Thymus (tissue), 11 donors: ENCODE measurements around the gene TMEM108. TPM values are rescaled to one million over a fixed set of nuclear protein-coding genes. Genes with fewer than 3 reads are reported as not detected.

Experiments used
- DNase-seq, 9 donors: peaks; one replicate each; pipeline ENCODE4 v3.0.0-alpha.2; 2013; ENCODE audit warnings: low spot score in 9 of 9, low read depth in 6 of 9, missing footprints in 1 of 9
- H3K27ac ChIP-seq, 2 donors: one replicate each; pipeline ENCODE4 v1.5.1; 2013; ENCODE audit warnings: control low read depth in 1 of 2, low read depth in 1 of 2, low read length in 1 of 2, mild to moderate bottlenecking in 1 of 2, moderate library complexity in 1 of 2
- H3K27me3 ChIP-seq, 2 donors: one replicate each; pipeline ENCODE4 v1.5.1; 2013; ENCODE audit warnings: low read length in 1 of 2; ENCODE audit not compliant: control insufficient read depth in 2 of 2, insufficient read depth in 1 of 2
- H3K36me3 ChIP-seq, 2 donors: one replicate each; pipeline ENCODE4 v1.5.1; 2013; ENCODE audit warnings: low read length in 1 of 2, mild to moderate bottlenecking in 1 of 2, moderate library complexity in 1 of 2; ENCODE audit not compliant: control insufficient read depth in 2 of 2, insufficient read depth in 2 of 2
- H3K4me1 ChIP-seq, 2 donors: one replicate each; pipeline ENCODE4 v1.5.1; 2013; ENCODE audit warnings: low read length in 2 of 2; ENCODE audit not compliant: control insufficient read depth in 2 of 2, insufficient read depth in 2 of 2
- H3K4me3 ChIP-seq, 2 donors: one replicate each; pipeline ENCODE4 v1.5.1; 2013; ENCODE audit warnings: low read length in 2 of 2, control low read depth in 1 of 2, mild to moderate bottlenecking in 1 of 2
- H3K9me3 ChIP-seq, 2 donors: one replicate each; pipeline ENCODE4 v1.5.1; 2013; ENCODE audit warnings: low read length in 1 of 2, mild to moderate bottlenecking in 1 of 2; ENCODE audit not compliant: control insufficient read depth in 2 of 2, insufficient read depth in 1 of 2
- WGBS: extraction: QIAGEN DNeasy Blood & Tissue Kit; methylation state at CpG from one replicate; pipeline ENCODE4 v1.1.7; 2013; 5-methylcytosine and 5-hydroxymethylcytosine counted together
- polyA plus RNA-seq: library from polyadenylated mRNA; stranded (reverse); fragments of 200-250 nt; gene quantifications from one replicate; pipeline ENCODE4 v1.2.3, GENCODE V29; 2013
- total RNA-seq: library from RNA; stranded (reverse); fragments of 120-200 nt; gene quantifications from one replicate; pipeline ENCODE4 v1.2.4, GENCODE V29; 2013
- donor health status: healthy.

The TMEM108 gene
- total and polyA plus RNA-seq, 2 donors, result 0.33 to 0.50 TPM

DNA sequence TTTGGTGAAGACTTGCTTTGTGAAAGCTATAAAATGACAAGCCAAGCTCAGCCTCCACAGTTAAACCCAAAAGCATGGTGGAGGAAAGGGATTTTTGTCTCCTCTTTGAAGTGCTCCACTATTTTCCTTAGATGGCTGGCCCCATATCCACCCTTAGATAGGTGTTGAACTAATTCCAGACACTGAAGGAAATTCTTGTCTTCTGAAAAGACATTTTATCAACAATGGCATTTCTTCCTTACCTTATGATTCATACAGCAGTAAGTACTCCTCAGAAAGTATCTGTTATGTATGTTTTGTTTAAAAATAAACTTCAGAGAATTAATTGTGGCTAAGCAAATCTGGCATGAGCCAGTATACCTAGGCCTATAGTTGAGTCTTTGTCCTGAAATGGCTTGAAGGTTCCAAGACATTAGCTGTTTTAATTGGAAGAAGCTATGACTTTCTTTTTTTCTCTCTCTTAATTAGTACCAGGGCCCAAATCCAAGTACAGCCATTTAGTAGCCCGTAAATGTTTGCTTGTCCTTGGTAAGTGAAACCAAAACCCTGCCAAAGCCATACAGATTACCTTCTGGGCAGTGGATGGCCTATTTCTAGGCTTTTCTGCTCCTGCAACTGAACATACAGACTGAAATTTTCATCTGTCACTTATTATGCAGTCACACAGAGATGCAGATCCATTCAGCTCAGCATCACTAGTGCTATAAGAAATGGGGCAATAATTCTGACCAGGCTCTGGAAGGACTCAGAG lies 356.5 kb downstream of the TMEM108 start:
- WGBS, result 97% methylated on average over 1 of the region's 1 CpG
- H3K4me3 ChIP-seq, result no peak overlapping the region

DNA sequence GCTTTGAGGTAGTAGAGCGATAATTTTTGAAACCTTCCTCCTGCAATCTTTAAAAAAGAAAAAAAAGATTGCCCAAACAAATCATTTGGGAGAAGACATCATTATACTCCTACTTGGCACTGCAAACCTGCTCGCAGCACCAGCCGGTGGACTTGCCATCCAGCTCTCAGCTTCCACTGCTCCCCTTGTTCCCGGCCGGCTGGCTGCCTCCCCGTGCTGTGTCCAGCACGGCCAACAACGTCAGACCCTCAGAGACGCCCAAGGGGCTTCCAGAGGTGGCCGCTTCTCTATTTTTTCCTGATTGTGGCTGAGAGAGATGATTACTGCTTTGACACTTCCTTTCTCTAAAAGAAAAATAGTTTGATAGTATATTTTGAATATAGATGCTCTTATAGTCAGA lies 358.7 kb downstream of the TMEM108 start:
- no peak for DNase-seq
- Histone ChIP-seq H3K27ac (no peak overlapping the region), H3K27me3 (no peaks in the 10 kb centered on the region), H3K36me3 (no peaks in the 10 kb centered on the region), H3K9me3 (no peaks in the 10 kb centered on the region), H3K4me1 (peaks cover 0 to 3% of the 10 kb centered on the region in 2 donors), H3K4me3 (no peak overlapping the region)
- WGBS, result 93% methylated on average over 10 of the region's 10 CpGs

More for the DNA sequence above, 356.5 kb downstream of the TMEM108 start:
- Histone ChIP-seq H3K36me3 (no peaks in the 10 kb centered on the region), H3K27ac (no peak overlapping the region), H3K27me3 (no peaks in the 10 kb centered on the region), H3K4me1 (peaks cover 0 to 3% of the 10 kb centered on the region in 2 donors), H3K9me3 (no peaks in the 10 kb centered on the region)
- no peak for DNase-seq

DNA sequence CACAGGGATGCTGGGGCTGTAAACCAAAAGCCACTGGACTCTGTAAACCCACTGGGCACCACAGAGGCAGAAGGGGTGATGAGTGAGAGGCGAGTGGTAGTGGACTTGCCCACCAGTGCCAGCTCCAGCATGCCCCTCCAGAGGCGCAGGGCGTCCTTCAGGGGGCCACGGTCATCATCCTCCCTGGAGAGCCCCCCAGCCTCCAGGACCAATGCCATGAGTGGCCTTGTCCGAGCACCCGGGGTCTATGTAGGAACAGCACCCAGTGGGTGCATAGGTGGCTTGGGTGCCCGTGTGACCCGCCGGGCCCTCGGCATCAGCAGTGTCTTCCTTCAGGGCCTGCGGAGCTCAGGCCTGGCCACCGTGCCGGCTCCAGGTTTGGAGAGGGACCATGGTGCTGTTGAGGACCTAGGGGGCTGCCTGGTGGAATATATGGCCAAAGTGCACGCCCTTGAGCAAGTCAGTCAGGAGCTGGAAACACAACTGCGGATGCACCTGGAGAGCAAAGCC lies 361.9 kb downstream of the TMEM108 start, which contains the start of gene BFSP2:
BFSP2 (plus strand) TSS at position 51 of the 510 bp plus-strand sequence; CDS start at position 79, 28 bp downstream.
- Histone ChIP-seq H3K4me3 (no peak within 1 kb of the TSS), H3K9me3 (no peaks in the 10 kb centered on the region), H3K36me3 (no peaks in the 10 kb centered on the region), H3K4me1 (peaks cover 0 to 8% of the 10 kb centered on the region in 2 donors), H3K27ac (no peak within 1 kb of the TSS), H3K27me3 (no peaks in the 10 kb centered on the region)
- WGBS, result 97% methylated on average over 15 of the region's 15 CpGs
- DNase-seq, result no peak

DNA sequence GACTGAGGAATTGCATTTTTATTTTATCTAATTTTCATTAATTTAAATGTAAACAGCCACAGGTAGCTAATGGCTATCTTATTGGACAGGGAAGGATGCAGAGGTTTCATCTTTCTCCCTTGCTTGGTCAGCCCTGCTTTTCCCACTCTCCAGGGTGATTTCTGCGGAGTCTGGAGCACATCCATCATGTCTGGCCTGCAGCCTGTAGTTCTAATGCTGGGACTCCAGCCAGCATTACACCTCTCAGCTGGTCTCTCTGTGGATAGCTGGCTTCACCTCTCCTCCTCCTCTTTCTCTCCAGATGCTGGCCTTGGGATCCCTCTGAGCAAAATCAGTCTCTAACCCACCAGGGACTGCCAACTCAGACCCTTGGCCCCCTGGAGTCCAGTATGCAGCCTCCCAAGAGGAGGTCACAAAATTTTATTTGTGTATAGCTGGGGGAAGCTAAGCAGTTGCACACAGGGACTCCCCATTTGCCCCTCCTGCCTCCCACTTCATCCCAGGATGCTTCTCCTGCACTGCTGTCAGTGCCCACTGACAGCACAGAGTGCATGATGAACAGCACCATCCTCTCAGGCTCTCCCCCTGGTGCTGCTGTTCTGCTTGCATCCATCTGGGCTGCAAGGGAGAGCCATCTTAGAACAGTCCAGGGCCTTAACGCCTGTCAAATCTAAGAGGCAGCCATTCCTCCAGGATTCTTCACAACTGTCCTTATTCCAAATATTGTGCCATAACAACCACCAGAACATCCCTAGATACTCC lies 363.4 kb downstream of the TMEM108 start:
- no peak for DNase-seq
- WGBS, result 89% methylated on average over 2 of the region's 2 CpGs
- H3K4me1 ChIP-seq, result peaks cover 0 to 5% of the 10 kb centered on the region in 2 donors
- H3K36me3 ChIP-seq, result no peaks in the 10 kb centered on the region
- H3K9me3 ChIP-seq, result no peaks in the 10 kb centered on the region
- no peak overlapping the region for H3K27ac ChIP-seq
- no peaks in the 10 kb centered on the region for H3K27me3 ChIP-seq
- no peak overlapping the region for H3K4me3 ChIP-seq

DNA sequence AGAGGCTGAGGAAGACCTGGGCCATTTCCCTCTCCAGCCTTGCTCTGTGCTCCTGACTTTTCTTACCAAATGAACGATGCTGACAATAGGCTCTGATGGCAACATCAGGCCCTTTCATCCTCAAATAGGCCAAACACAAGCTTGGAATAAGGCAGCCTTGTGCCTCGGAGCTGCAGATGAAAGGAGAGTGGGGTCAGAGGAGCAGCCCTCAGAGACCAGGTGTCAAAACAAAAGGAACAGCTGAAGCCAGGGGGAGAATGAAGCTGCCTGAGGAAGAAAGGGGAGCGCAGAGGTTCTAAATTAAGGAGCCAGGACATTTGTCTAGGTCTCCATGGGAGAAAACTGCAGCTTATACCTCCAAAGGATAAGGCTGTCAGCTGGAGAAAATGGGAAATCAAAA lies 366.7 kb downstream of the TMEM108 start:
- no peak overlapping the region for H3K4me3 ChIP-seq
- no peak for DNase-seq
- no peak overlapping the region for H3K27ac ChIP-seq
- no peaks in the 10 kb centered on the region for H3K9me3 ChIP-seq
- H3K4me1 ChIP-seq, result peaks cover 0 to 5% of the 10 kb centered on the region in 2 donors
- no peaks in the 10 kb centered on the region for H3K27me3 ChIP-seq
- 84% methylated on average over 3 of the region's 3 CpGs for WGBS
- H3K36me3 ChIP-seq, result no peaks in the 10 kb centered on the region

DNA sequence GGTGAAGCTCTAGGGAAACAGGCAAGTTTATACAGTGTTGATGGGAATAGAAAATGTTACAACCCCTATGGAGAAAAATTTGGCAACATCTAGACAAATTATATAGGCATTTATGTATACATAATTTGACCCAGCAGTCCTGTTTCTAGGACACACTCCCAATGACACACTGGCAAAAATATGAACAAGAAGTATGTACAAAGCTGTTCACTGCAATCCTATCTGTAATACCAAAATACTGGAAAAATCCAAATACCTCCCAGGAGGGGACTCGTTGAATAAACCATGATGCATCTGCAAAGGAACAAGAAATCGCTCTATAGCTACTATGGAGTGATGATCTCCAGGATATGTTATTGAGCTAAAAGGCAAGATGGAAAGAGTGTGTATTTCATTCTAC lies 370.2 kb downstream of the TMEM108 start:
- DNase-seq, result no peak
- no peaks in the 10 kb centered on the region for H3K36me3 ChIP-seq
- H3K9me3 ChIP-seq, result no peaks in the 10 kb centered on the region
- H3K27me3 ChIP-seq, result peaks cover 0 to 13% of the 10 kb centered on the region in 2 donors
- no peak overlapping the region for H3K4me3 ChIP-seq
- H3K4me1 ChIP-seq, result peaks cover 0 to 5% of the 10 kb centered on the region in 2 donors
- no peak overlapping the region for H3K27ac ChIP-seq
- WGBS, result 97% methylated on average over 2 of the region's 2 CpGs

DNA sequence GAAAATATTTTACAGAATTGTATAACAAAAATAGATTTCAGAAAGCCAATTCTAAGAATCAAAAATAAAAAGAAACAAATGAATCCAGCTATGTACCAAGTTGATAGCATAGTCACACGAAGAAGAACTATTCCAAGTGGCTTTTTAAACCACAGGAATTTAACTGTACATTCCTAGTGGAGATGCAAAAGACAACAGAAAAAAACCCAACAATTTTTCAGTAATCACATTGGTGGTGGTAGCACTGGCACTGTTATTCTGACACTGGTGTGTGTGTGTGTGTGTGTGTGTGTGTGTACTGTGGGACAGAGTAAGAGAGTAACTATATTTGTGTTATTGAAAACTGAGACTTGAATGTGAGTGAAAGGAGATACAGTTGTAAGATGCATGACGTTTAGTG lies 370.8 kb downstream of the TMEM108 start:
- no peak overlapping the region for H3K27ac ChIP-seq
- no peaks in the 10 kb centered on the region for H3K36me3 ChIP-seq
- no peak for DNase-seq
- H3K4me1 ChIP-seq, result peaks cover 0 to 5% of the 10 kb centered on the region in 2 donors
- no peaks in the 10 kb centered on the region for H3K9me3 ChIP-seq
- 92% methylated on average over 2 of the region's 2 CpGs for WGBS
- H3K27me3 ChIP-seq, result peaks cover 0 to 13% of the 10 kb centered on the region in 2 donors
- no peak overlapping the region for H3K4me3 ChIP-seq

DNA sequence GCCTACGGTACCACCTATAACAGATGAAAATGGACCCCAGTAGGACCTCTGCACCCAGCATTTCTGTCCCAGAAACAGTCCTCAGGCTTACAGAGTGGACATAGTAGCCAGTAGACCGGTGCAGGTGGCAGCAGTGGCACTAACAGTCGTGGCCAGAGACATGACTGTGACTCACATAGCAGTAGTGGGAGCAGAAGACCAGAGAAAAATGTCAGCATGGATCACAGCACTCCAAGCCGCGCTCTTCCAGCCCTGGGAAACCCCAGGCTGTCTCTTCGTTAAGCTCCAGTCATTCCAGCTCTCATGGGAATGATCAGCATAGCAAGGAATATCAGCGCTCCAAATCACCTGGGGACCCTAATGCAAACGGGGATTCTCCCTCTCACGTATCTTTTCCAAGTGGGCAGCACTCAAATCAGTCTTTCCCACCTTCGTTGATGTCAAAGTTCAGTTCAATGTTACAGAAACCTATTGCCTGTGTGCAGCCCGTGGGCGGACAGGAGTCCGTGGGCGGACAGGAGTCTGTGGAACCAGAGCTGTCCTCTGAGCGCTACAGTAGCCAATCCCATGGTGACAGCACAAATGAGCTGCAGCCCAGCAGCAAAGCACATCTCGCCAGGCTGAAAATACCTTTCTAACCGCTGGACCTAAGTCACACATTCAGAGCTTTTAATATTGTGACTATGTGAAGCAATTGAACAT lies 372.2 kb downstream of the TMEM108 start:
- no peaks in the 10 kb centered on the region for H3K9me3 ChIP-seq
- no peak overlapping the region for H3K4me3 ChIP-seq
- H3K36me3 ChIP-seq, result no peaks in the 10 kb centered on the region
- no peaks in the 10 kb centered on the region for H3K4me1 ChIP-seq
- DNase-seq, result no peak
- H3K27me3 ChIP-seq, result peaks cover 0 to 13% of the 10 kb centered on the region in 2 donors
- H3K27ac ChIP-seq, result no peak overlapping the region
- 91% methylated on average over 17 of the region's 17 CpGs for WGBS
